Progenitor cell of endocrine pancreas (in vitro differentiated cells): ENCODE data around the gene CTPS1. TPM values are rescaled to one million over a fixed set of nuclear protein-coding genes. Genes with fewer than 3 reads are reported as not detected.

Experiments used
- DNase-seq: peaks from one replicate; pipeline ENCODE4 v3.0.0; 2021; ENCODE audit warnings: low spot score; ENCODE audit not compliant: unreplicated experiment
- H3K27ac Mint-ChIP-seq: 2 replicates; pipeline ENCODE4 v1.8.0; 2021; ENCODE audit warnings: mild to moderate bottlenecking, moderate library complexity, mixed read lengths
- H3K27me3 Mint-ChIP-seq: 2 replicates; pipeline ENCODE4 v1.8.0; 2021; ENCODE audit warnings: mixed read lengths
- H3K36me3 Mint-ChIP-seq: 2 replicates; pipeline ENCODE4 v1.8.0; 2022; ENCODE audit warnings: mixed read lengths; ENCODE audit not compliant: insufficient read depth
- H3K4me1 Mint-ChIP-seq: 2 replicates; pipeline ENCODE4 v1.8.0; 2021; ENCODE audit warnings: low read depth, mixed read lengths
- H3K4me3 Mint-ChIP-seq: 2 replicates; pipeline ENCODE4 v1.8.0; 2021; ENCODE audit warnings: low read depth, mild to moderate bottlenecking, moderate library complexity, mixed read lengths
- H3K9me3 Mint-ChIP-seq: 2 replicates; pipeline ENCODE4 v1.8.0; 2021; ENCODE audit warnings: low read depth, mixed read lengths
- total RNA-seq: library from RNA; stranded (reverse); gene quantifications from 2 replicates; pipeline ENCODE4 v1.2.1, GENCODE V29; 2021
- TF ChIP-seq, protein P1 (sequence below): fragments of 200-600 bp; sonication (generic); IDR thresholded peaks from one replicate; pipeline ENCODE4 v1.5.0; 2021; ENCODE audit warnings: antibody characterized with exemption, mild to moderate bottlenecking; ENCODE audit not compliant: unreplicated experiment

Gene CTPS1
- total RNA-seq, 1 donor from 2014 or later: 37.6 TPM

DNA sequence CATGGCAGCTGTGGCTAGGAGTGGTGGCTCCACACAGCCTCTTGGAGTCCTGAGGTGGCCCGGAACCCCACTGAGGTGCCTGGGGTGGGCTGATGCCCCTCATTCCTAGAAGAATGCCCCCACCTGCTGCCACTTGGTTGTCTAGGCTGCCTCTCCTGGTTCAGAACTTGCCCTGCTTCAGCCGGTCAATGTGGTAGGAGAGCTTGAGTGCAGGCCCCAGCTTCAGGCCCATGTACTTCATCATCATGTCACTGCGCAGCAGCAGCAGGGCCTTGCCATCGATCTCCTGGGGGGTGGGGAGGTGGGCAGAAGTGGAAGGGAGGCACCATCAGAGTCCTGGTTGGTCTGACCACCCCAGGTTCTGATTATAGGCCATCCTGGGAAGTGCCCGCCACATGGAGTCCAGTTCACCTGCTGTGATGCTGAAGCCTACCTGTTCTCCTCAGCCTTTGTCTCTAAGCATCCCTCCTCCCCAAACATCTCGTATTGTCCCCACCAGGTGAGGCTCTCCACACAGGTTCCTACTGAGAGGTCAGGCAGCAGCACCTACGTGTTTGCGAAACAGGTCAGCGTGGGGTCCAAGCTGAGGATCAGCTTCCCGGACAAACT lies 48.6 kb downstream of the CTPS1 start:
- H3K9me3 Mint-ChIP-seq: no peaks in the 10 kb centered on the region
- H3K36me3 Mint-ChIP-seq: peaks cover 21% of the 10 kb centered on the region
- peaks cover 3% of the 10 kb centered on the region for H3K4me1 Mint-ChIP-seq
- no peak overlapping the region for H3K4me3 Mint-ChIP-seq
- no peak for DNase-seq
- TF ChIP-seq, protein P1, sequence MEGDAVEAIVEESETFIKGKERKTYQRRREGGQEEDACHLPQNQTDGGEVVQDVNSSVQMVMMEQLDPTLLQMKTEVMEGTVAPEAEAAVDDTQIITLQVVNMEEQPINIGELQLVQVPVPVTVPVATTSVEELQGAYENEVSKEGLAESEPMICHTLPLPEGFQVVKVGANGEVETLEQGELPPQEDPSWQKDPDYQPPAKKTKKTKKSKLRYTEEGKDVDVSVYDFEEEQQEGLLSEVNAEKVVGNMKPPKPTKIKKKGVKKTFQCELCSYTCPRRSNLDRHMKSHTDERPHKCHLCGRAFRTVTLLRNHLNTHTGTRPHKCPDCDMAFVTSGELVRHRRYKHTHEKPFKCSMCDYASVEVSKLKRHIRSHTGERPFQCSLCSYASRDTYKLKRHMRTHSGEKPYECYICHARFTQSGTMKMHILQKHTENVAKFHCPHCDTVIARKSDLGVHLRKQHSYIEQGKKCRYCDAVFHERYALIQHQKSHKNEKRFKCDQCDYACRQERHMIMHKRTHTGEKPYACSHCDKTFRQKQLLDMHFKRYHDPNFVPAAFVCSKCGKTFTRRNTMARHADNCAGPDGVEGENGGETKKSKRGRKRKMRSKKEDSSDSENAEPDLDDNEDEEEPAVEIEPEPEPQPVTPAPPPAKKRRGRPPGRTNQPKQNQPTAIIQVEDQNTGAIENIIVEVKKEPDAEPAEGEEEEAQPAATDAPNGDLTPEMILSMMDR: no peak
- H3K27me3 Mint-ChIP-seq: no peaks in the 10 kb centered on the region
- no peak overlapping the region for H3K27ac Mint-ChIP-seq

DNA sequence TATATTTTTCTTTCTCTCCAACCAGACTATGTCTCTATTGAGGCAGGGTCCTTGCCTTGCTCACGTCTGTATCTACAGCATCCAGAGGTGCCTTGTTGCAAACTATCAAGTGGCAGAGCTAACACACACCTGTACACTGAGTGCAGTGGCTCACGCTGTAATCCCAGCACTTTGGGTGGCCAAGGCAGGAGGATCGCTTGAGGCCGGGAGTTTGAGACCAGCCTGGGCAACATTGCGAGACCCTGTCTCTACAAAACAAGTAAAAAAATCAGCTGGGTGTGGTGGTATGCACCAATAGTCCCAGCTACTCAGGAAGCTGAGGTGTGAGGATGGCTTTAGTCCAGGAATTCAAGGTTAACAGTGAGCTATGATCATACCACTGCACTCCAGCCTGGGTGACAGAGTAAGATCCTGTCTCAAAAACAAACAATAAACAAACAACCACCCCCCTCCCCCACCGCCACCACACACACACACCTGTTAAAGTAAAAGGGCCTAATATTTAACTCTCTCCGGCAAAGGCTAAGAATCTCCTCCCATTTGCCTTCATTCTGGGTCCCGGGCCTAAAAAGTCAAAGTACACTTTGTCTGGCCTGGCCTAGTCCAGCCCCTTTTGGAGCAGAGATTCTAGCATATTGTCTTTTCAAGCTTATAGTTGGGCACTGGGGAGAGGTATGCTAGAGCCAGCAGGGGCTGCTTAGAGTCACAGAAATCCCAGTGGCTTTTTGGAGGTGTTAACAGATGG lies 51.5 kb downstream of the CTPS1 start:
- no peaks in the 10 kb centered on the region for H3K27me3 Mint-ChIP-seq
- TF ChIP-seq, protein P1: no peak
- H3K4me3 Mint-ChIP-seq: no peak overlapping the region
- no peaks in the 10 kb centered on the region for H3K9me3 Mint-ChIP-seq
- peaks cover 22% of the 10 kb centered on the region for H3K36me3 Mint-ChIP-seq
- H3K27ac Mint-ChIP-seq: no peak overlapping the region
- no peaks in the 10 kb centered on the region for H3K4me1 Mint-ChIP-seq
- no peak for DNase-seq

DNA sequence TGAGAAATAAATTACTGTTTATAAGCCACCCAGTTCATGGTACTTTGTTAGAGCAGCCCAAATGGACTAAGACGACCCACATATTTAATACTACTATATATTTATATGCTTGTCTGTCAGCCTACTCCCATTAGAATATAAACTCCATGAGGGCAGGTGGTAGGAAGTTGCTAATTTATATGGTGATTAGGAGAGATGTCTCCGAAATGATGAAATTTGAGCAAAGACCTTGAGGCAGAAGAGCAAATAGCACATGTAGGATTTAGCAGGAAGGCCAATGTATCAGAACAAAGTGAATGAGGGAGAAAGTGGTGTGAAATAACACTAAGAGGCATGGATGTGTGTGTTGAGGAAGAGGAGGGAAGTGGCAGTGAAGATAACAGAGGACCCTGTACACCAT lies 52.7 kb downstream of the CTPS1 start:
- H3K4me3 Mint-ChIP-seq: no peak overlapping the region
- H3K27ac Mint-ChIP-seq: no peak overlapping the region
- no peaks in the 10 kb centered on the region for H3K4me1 Mint-ChIP-seq
- no peaks in the 10 kb centered on the region for H3K27me3 Mint-ChIP-seq
- H3K9me3 Mint-ChIP-seq: no peaks in the 10 kb centered on the region
- H3K36me3 Mint-ChIP-seq: peaks cover 22% of the 10 kb centered on the region
- TF ChIP-seq, protein P1: no peak
- DNase-seq: no peak

DNA sequence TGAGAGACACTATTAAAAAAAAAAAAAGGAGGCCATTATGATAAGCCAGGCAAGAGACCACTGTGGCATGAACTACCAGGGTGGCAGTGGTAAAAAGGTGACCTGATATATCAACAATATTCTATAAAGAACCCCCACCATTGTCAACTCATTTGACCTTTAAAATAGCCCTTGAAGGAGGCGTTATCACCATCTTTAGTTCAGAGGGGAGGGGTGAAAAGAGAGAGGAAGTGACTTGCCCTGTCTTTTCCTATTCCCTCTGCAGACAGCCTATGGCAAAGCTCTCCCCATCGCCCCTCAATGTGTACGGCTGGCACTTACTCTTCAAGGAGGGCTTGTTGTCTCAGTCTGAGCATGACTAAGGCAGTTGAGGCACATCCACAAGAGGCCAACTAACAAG lies 53.8 kb downstream of the CTPS1 start:
- H3K27me3 Mint-ChIP-seq: no peaks in the 10 kb centered on the region
- no peaks in the 10 kb centered on the region for H3K9me3 Mint-ChIP-seq
- H3K36me3 Mint-ChIP-seq: peaks cover 18% of the 10 kb centered on the region
- no peak for DNase-seq
- H3K4me3 Mint-ChIP-seq: no peak overlapping the region
- H3K4me1 Mint-ChIP-seq: no peaks in the 10 kb centered on the region
- H3K27ac Mint-ChIP-seq: peak overlapping the region; percentile 33
- TF ChIP-seq, protein P1: no peak

DNA sequence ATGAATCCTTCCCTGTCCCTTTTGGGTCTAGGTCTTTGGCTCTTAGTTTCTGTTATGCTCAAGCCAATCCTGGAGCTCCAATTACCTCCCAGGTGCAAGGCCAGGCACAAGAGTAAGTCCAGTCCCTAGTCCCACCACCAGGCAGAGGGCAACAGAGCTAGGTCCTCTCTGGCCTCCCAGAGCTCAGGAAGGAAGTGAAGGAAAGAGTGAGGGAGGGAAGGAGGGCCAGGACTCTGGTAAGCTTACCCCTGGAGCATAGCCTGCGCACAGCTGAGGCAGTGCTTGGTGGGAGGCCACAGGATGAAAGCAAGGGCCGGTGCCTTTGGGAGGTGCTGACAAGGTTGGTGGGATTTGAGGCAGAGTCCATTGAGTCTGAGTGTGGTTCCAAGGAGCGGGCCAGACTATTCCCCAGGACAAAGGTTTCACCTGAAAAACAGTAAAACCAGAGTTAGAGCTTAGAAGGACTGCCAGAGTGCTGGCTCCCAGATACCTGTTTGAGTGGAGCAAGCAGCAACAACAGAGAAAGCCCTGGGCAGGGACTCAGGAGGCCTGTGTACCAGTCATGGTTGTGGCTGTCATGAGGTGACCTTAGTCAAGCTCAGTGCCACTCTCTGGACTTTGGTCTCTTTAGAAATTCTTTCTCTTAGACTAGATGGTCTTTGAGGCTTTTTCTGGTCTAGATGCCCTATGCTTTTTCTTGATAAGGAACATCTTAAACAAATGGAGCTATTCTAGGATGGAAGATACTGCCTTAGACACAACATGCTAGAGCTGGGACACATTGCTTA lies 57.8 kb downstream of the CTPS1 start:
- Mint-ChIP-seq H3K27me3 (no peaks in the 10 kb centered on the region), H3K4me1 (no peaks in the 10 kb centered on the region), H3K9me3 (no peaks in the 10 kb centered on the region)

More for the DNA sequence above, 57.8 kb downstream of the CTPS1 start:
- no peak for DNase-seq
- TF ChIP-seq, protein P1: no peak
- Mint-ChIP-seq H3K4me3 (no peak overlapping the region), H3K27ac (no peak overlapping the region), H3K36me3 (peaks cover 15% of the 10 kb centered on the region)
